HG03025 (cell line): ENCODE measurements around the gene SZT2.

Experiments
- ATAC-seq: cut with Tn5 transposase; IDR thresholded peaks from one replicate; pipeline ENCODE4 v1.9.1; 2021; ENCODE audit warnings: mild to moderate bottlenecking, moderate library complexity; ENCODE audit not compliant: unreplicated experiment, low FRiP score

The SZT2 gene

GRCh38 chr1:43439781-43440180 lies 50.1 kb downstream of the SZT2 start:
- no peak for ATAC-seq

GRCh38 chr1:43440358-43440757 lies 50.7 kb downstream of the SZT2 start:
- no peak for ATAC-seq

- ATAC-seq = no peak
These were observed 51.6 kb downstream of the SZT2 start for GRCh38 chr1:43441166-43441893.

- ATAC-seq = no peak
These were observed 52.4 kb downstream of the SZT2 start for GRCh38 chr1:43441894-43442637.

- no peak for ATAC-seq
These were observed 53.1 kb downstream of the SZT2 start for GRCh38 chr1:43442756-43443155.

GRCh38 chr1:43443197-43443946 lies 53.7 kb downstream of the SZT2 start:
- ATAC-seq = no peak

- ATAC-seq = no peak
These were observed 54.6 kb downstream of the SZT2 start for GRCh38 chr1:43444151-43444828.

GRCh38 chr1:43444836-43445235 lies 55.1 kb downstream of the SZT2 start:
- ATAC-seq = no peak

GRCh38 chr1:43445606-43446387 lies 56.1 kb downstream of the SZT2 start:
- no peak for ATAC-seq

GRCh38 chr1:43446388-43446740 lies 56.7 kb downstream of the SZT2 start:
- ATAC-seq = no peak

GRCh38 chr1:43446881-43447835 lies 57.5 kb downstream of the SZT2 start:
- no peak for ATAC-seq

- ATAC-seq = no peak
These were observed 58.4 kb downstream of the SZT2 start for GRCh38 chr1:43447891-43448708.

- ATAC-seq = no peak
These were observed 59.4 kb downstream of the SZT2 start for GRCh38 chr1:43448955-43449707.

GRCh38 chr1:43449708-43450069 lies 60.0 kb downstream of the SZT2 start:
- no peak for ATAC-seq

- ATAC-seq = no peak
These were observed 60.7 kb downstream of the SZT2 start for GRCh38 chr1:43450251-43450941.

GRCh38 chr1:43451157-43451591 lies 61.5 kb downstream of the SZT2 start:
- ATAC-seq = no peak
